ENCODE results near the gene EDC4.

EDC4 gene

DNA sequence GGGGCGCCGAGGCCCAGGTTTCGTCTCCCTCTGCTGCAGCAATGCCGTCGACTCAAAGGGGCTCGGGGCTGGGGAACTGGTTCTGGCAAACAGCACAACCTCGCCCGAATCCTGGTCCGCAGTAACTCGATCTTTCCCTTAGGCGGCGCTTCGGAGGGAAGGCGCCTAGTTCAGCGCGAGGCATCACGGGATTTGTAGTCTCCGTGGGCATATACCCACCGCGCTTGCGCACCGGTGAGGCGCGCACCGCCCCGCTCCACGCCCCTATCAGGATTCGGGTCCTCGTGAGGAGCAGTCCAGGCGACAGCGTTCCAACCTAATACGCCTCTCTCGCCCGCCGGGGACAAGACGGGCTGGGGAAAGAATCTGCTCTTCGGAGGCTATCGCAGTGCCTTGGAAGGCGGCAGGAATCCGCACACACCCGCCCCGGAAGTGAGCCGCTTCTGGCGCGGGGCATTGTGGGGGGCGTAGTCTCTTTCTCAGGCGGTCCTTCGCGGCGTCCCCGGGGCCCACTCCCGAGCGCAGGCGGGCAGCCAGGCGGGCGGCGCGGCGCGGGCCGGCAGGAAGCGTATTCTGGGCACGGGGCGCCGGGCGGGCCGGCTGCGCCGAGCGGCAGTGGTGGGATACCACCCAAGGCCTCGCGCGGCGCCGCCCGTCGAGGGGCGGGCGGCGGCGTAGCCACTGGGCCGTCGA, 30.9 kb upstream of the EDC4 start, which contains the start of gene THAP11:
THAP11 (plus strand) TSS at position 505 of the 693 bp plus-strand sequence. CDS start 235 bp downstream, outside the sequence.
- Histone ChIP-seq H3K4me3 (ENCODE audit: low read length) (peak within 1 kb of the TSS; percentile 95), H3K9ac (ENCODE audit: low read length) (peak within 1 kb of the TSS; percentile 74), H3K4me1 (ENCODE audit: control insufficient read depth, low read depth, low read length) (peaks cover 28% of the 10 kb centered on the region), H3K36me3 (ENCODE audit: control insufficient read depth, low read depth, low read length) (no peaks in the 10 kb centered on the region), H3K9me3 (ENCODE audit: control insufficient read depth, low read depth, low read length) (no peaks in the 10 kb centered on the region), H3K27me3 (ENCODE audit: control insufficient read depth, insufficient read depth, low read length) (no peaks in the 10 kb centered on the region), H3K27ac (ENCODE audit: low read length) (peak within 1 kb of the TSS; percentile 87)

DNA sequence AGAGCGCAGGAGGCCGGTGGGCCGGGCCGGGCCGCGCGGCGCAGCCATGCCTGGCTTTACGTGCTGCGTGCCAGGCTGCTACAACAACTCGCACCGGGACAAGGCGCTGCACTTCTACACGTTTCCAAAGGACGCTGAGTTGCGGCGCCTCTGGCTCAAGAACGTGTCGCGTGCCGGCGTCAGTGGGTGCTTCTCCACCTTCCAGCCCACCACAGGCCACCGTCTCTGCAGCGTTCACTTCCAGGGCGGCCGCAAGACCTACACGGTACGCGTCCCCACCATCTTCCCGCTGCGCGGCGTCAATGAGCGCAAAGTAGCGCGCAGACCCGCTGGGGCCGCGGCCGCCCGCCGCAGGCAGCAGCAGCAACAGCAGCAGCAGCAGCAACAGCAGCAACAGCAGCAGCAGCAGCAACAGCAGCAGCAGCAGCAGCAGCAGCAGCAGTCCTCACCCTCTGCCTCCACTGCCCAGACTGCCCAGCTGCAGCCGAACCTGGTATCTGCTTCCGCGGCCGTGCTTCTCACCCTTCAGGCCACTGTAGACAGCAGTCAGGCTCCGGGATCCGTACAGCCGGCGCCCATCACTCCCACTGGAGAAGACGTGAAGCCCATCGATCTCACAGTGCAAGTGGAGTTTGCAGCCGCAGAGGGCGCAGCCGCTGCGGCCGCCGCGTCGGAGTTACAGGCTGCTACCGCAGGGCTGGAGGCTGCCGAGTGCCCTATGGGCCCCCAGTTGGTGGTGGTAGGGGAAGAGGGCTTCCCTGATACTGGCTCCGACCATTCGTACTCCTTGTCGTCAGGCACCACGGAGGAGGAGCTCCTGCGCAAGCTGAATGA, 30.1 kb upstream of the EDC4 start:
- Histone ChIP-seq H3K36me3 (ENCODE audit: control insufficient read depth, low read depth, low read length) (no peaks in the 10 kb centered on the region), H3K27ac (ENCODE audit: low read length) (no peak overlapping the region), H3K9ac (ENCODE audit: low read length) (peak overlapping the region; percentile 74), H3K4me3 (ENCODE audit: low read length) (peak overlapping the region; percentile 95), H3K9me3 (ENCODE audit: control insufficient read depth, low read depth, low read length) (no peaks in the 10 kb centered on the region), H3K27me3 (ENCODE audit: control insufficient read depth, insufficient read depth, low read length) (no peaks in the 10 kb centered on the region), H3K4me1 (ENCODE audit: control insufficient read depth, low read depth, low read length) (peaks cover 28% of the 10 kb centered on the region)

DNA sequence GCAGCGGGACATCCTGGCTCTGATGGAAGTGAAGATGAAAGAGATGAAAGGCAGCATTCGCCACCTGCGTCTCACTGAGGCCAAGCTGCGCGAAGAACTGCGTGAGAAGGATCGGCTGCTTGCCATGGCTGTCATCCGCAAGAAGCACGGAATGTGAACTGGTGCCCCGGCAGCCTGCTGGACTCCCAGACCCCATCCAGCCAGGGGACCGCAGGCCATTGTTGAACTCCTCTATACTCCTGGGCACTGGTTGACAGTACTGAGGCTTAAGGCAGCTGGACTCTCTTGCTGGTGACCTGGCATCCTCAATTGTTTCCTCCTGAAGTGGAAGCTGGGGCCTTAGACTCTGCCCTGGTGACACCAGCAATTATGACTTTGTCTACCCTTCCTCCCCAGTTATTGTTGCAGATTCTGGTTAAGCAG, 29.5 kb upstream of the EDC4 start:
- Histone ChIP-seq H3K36me3 (ENCODE audit: control insufficient read depth, low read depth, low read length) (no peaks in the 10 kb centered on the region), H3K9me3 (ENCODE audit: control insufficient read depth, low read depth, low read length) (no peaks in the 10 kb centered on the region), H3K9ac (ENCODE audit: low read length) (peak overlapping the region; percentile 74), H3K4me3 (ENCODE audit: low read length) (peak overlapping the region; percentile 95), H3K27me3 (ENCODE audit: control insufficient read depth, insufficient read depth, low read length) (no peaks in the 10 kb centered on the region), H3K27ac (ENCODE audit: low read length) (no peak overlapping the region), H3K4me1 (ENCODE audit: control insufficient read depth, low read depth, low read length) (peaks cover 34% of the 10 kb centered on the region)

DNA sequence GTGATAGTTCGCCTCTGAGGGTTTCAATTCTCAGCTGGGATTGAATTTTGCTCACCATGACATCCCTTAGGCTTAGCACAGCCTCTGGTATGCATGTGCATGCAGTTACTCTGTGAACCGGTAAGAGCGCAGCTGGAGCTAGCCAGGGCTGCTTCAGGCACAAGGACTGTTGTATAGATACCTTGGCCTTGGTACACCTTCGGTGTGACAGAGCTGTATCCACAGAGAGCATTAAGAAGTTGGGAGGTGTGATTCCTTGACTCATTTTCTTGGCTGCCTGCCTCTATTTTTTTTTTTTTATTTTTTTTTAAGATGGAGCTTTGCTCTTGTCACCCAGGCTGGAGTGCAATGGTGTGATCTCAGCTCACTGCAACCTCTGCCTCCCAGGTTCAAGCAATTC, 28.4 kb upstream of the EDC4 start:
- Histone ChIP-seq H3K4me1 (ENCODE audit: control insufficient read depth, low read depth, low read length) (peaks cover 37% of the 10 kb centered on the region), H3K4me3 (ENCODE audit: low read length) (no peak overlapping the region), H3K27me3 (ENCODE audit: control insufficient read depth, insufficient read depth, low read length) (no peaks in the 10 kb centered on the region), H3K36me3 (ENCODE audit: control insufficient read depth, low read depth, low read length) (no peaks in the 10 kb centered on the region), H3K9me3 (ENCODE audit: control insufficient read depth, low read depth, low read length) (no peaks in the 10 kb centered on the region), H3K27ac (ENCODE audit: low read length) (no peak overlapping the region), H3K9ac (ENCODE audit: low read length) (no peak overlapping the region)

DNA sequence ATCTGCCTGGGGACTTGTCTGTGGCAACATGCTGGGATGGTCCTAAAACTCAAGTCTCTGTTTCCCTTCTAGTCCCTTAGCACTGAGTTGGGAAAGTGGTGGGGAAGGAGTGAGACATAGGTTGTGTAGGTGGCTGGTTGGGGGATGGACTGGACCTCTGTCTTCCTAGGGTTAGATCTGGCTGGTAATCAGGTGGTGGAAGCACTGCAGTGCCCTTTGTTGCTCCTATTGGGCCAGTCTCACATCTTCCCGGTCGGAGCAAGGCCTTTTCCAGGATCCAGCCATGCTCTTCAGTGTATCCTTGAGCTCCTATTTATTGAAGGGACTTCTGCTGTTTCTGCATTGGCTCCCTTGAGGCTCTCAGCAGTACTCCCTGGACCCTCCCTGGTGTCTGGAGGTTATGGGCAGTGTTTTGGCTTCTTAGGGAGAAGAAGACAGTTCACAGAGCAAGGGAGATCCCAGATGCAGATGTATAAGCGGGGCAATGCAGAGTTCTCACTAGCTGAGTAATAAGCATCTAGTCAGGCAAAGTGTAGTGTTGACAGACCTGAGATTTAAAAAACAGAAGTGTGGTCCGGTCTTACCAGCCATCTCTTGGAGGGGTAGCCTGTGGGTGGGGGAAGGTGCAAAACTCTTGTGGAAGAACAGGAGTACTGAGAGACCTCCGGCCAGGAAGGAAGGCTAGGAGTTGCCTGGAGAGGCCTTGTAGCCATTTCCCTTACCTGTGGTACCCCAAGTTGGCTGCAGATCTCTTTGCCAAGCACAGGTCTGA, 27.4 kb upstream of the EDC4 start:
- no peaks in the 10 kb centered on the region for H3K27me3 ChIP-seq (ENCODE audit: control insufficient read depth, insufficient read depth, low read length)
- peak overlapping the region; percentile 90 for H3K9ac ChIP-seq (ENCODE audit: low read length)
- peaks cover 37% of the 10 kb centered on the region for H3K4me1 ChIP-seq (ENCODE audit: control insufficient read depth, low read depth, low read length)
- H3K27ac ChIP-seq (ENCODE audit: low read length): peak overlapping the region; percentile 79
- H3K9me3 ChIP-seq (ENCODE audit: control insufficient read depth, low read depth, low read length): no peaks in the 10 kb centered on the region
- peak overlapping the region; percentile 79 for H3K4me3 ChIP-seq (ENCODE audit: low read length)
- no peaks in the 10 kb centered on the region for H3K36me3 ChIP-seq (ENCODE audit: control insufficient read depth, low read depth, low read length)

DNA sequence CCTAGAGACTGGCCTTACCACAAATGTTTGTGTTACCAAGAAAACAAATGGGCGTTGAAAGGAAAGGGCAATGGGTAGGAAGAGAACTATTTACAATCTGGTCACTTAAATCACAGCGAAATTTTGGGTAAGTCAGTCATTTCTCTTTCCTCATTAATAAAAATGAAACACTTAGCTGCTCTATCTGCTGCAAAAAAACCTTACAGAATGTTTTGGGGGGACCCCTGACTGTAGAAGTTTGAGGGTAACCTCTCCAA, 26.9 kb upstream of the EDC4 start:
- Histone ChIP-seq H3K36me3 (ENCODE audit: control insufficient read depth, low read depth, low read length) (no peaks in the 10 kb centered on the region), H3K4me3 (ENCODE audit: low read length) (peak overlapping the region; percentile 79), H3K9ac (ENCODE audit: low read length) (peak overlapping the region; percentile 90), H3K27ac (ENCODE audit: low read length) (peak overlapping the region; percentile 79), H3K27me3 (ENCODE audit: control insufficient read depth, insufficient read depth, low read length) (no peaks in the 10 kb centered on the region), H3K4me1 (ENCODE audit: control insufficient read depth, low read depth, low read length) (peaks cover 37% of the 10 kb centered on the region), H3K9me3 (ENCODE audit: control insufficient read depth, low read depth, low read length) (no peaks in the 10 kb centered on the region)

DNA sequence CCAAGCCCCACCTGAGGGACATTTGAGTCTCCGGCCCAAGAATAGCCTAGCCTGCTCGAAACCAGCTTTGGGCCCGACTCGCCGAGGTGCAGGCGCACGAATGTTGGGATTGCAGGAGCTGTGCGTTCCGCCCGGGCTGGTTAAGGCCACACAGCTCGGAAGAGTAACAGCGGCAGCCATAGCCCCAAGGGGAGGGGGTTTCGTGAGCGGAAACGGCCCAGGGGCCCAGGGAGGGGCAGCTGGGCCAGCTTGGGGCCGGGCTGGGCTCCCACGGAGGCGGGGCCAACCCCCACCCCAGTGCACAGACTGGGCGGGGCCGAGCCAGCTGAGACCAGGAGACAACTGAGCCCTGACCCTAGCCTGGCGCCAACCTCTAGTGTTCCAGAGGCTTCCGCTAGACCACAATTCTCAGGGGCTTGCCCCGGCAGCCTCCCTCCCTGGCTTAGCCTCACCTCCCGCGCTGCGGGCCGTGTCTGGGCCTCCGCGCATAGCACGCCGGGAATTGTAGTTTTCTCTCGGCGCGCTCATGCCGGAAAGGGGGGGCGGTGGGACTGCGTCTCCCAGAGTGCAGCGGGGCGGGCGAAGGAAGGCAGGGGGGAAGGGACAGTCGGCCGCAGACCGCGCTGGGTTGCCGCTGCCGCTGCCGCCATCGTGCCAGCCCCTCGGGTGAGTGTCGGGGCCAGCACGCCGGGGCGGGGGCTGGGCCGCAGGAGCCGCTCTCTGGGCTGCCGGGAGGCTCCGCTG, 26.4 kb upstream of the EDC4 start, which contains the start of gene NUTF2:
NUTF2 (plus strand) TSS at position 614 of the 744 bp plus-strand sequence. CDS start 18,198 bp downstream, outside the sequence.
- H3K27me3 ChIP-seq (ENCODE audit: control insufficient read depth, insufficient read depth, low read length): no peaks in the 10 kb centered on the region
- H3K27ac ChIP-seq (ENCODE audit: low read length): peak within 1 kb of the TSS; percentile 79
- peaks cover 32% of the 10 kb centered on the region for H3K4me1 ChIP-seq (ENCODE audit: control insufficient read depth, low read depth, low read length)
- peak within 1 kb of the TSS; percentile 79 for H3K4me3 ChIP-seq (ENCODE audit: low read length)
- H3K9ac ChIP-seq (ENCODE audit: low read length): peak within 1 kb of the TSS; percentile 90
- no peaks in the 10 kb centered on the region for H3K9me3 ChIP-seq (ENCODE audit: control insufficient read depth, low read depth, low read length)
- no peaks in the 10 kb centered on the region for H3K36me3 ChIP-seq (ENCODE audit: control insufficient read depth, low read depth, low read length)

DNA sequence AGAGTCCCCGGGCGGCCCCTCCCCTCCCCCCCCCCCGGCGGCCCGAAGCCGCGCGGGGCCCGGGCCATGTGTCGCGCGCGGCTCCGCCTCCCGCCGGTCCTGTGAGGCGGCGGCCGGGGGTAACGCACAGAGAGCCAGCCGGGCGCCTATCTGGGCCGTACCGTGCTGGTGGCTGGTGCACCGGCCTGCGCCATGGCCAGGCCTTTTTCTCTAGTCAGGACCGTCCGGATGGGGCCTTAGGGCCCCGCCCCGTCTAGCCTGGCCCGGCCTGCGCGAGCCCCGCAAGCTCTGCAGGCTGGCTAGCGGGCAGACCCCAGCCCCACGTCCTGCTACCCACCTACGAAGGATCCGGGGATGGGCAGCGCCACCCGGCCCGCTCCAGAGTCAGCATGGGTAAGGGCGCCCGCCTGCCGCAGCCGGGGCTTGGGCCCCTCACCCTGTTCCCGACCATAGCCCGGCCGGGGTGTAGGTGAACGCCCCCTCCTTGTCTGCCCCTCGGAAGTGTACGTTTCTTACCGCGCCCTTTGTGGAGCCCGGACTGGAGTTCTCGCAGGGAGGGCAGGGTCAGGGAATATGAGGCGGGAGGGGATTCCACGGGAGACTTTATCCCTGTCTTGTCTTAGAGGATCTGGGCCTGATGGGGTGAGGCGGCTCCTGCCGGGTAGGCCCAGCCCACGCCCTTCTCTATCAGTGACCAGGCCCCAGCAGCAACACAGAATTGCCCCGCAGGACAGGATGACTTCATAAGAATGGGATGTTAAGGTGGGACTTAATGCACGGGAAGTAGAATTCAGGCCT, 25.6 kb upstream of the EDC4 start, which contains the start of gene CENPT:
CENPT (minus strand) TSS at position 630 of the 798 bp plus-strand sequence. CDS start 13,834 bp downstream, outside the sequence.
- Histone ChIP-seq H3K4me1 (ENCODE audit: control insufficient read depth, low read depth, low read length) (peaks cover 31% of the 10 kb centered on the region), H3K9me3 (ENCODE audit: control insufficient read depth, low read depth, low read length) (no peaks in the 10 kb centered on the region), H3K9ac (ENCODE audit: low read length) (peak within 1 kb of the TSS; percentile 90), H3K36me3 (ENCODE audit: control insufficient read depth, low read depth, low read length) (peaks cover 4% of the 10 kb centered on the region), H3K4me3 (ENCODE audit: low read length) (peak within 1 kb of the TSS; percentile 79), H3K27ac (ENCODE audit: low read length) (peak within 1 kb of the TSS; percentile 79), H3K27me3 (ENCODE audit: control insufficient read depth, insufficient read depth, low read length) (no peaks in the 10 kb centered on the region)

DNA sequence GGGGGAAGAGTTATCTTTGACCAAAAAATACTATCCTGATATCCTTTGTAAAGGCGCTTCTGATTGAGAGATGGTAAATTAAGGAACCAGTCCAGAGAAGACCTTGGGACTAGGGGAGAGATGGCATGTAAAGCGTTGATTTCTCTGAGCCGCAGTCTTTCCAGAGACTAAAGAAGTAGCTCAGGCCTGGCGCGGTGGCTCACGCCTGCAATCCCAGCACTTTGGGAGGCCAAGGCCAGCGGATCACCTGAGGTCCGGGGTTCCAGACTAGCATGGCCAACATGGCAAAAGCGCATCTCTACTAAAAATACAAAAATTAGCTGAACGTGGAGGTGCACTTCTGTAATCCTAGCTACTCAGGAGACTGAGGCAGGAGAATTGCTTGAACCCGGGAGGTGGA, 24.7 kb upstream of the EDC4 start:
- H3K4me3 ChIP-seq (ENCODE audit: low read length): peak overlapping the region; percentile 79
- peak overlapping the region; percentile 90 for H3K9ac ChIP-seq (ENCODE audit: low read length)
- peak overlapping the region; percentile 44 for H3K27ac ChIP-seq (ENCODE audit: low read length)
- no peaks in the 10 kb centered on the region for H3K27me3 ChIP-seq (ENCODE audit: control insufficient read depth, insufficient read depth, low read length)
- no peaks in the 10 kb centered on the region for H3K9me3 ChIP-seq (ENCODE audit: control insufficient read depth, low read depth, low read length)
- peaks cover 30% of the 10 kb centered on the region for H3K4me1 ChIP-seq (ENCODE audit: control insufficient read depth, low read depth, low read length)
- H3K36me3 ChIP-seq (ENCODE audit: control insufficient read depth, low read depth, low read length): peaks cover 4% of the 10 kb centered on the region

DNA sequence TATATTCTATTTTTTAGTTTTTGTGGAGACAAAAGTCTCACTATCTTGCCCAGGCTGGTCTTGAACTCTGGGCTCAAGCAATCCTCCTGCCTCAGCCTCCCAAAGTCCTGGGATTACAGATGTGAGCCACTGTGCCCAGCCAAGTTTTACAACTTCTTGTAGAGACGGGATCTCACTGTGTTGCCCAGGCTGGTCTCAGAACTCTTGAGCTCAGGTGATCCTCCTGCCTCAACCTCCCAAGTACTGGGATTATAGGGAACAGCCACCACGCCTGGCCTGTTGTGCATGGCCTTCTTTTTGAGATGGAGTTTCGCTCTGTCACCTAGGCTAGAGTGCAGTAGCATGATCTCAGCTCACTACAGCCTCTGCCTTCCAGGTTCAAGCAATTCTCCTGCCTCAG, 19.2 kb upstream of the EDC4 start:
- Histone ChIP-seq H3K27me3 (ENCODE audit: control insufficient read depth, insufficient read depth, low read length) (no peaks in the 10 kb centered on the region), H3K36me3 (ENCODE audit: control insufficient read depth, low read depth, low read length) (peaks cover 4% of the 10 kb centered on the region), H3K9ac (ENCODE audit: low read length) (no peak overlapping the region), H3K27ac (ENCODE audit: low read length) (no peak overlapping the region), H3K4me1 (ENCODE audit: control insufficient read depth, low read depth, low read length) (peaks cover 23% of the 10 kb centered on the region), H3K4me3 (ENCODE audit: low read length) (no peak overlapping the region), H3K9me3 (ENCODE audit: control insufficient read depth, low read depth, low read length) (no peaks in the 10 kb centered on the region)

Measured in iPS-18a (cell line).